H1 (cell line): ENCODE measurements around the gene TMEM185B. TPM values are rescaled to one million over a fixed set of nuclear protein-coding genes. Genes with fewer than 3 reads are reported as not detected.

Experiments used
- CEBPB ChIP-seq: IDR thresholded peaks from 2 replicates; pipeline ENCODE4 v1.6.1; 2012; ENCODE audit warnings: low read depth, low read length
- EGR1 ChIP-seq: IDR thresholded peaks from 2 replicates; pipeline ENCODE4 v1.6.1; 2011; ENCODE audit warnings: low read depth, low read length, borderline replicate concordance
- PHF8 ChIP-seq: fragments of 200-600 bp; sonication (generic); conservative IDR thresholded peaks from 2 replicates; pipeline ENCODE4 v1.7.1; 2012; ENCODE audit warnings: low read depth, mild to moderate bottlenecking, inconsistent platforms, low read length, moderate library complexity
- POLR2AphosphoS5 ChIP-seq: IDR thresholded peaks from 2 replicates; pipeline ENCODE4 v1.6.1; 2011; ENCODE audit warnings: low read depth, low read length
- SIX5 ChIP-seq: IDR thresholded peaks from 2 replicates; pipeline ENCODE4 v1.6.1; 2011; ENCODE audit warnings: mild to moderate bottlenecking, low read depth, low read length
- TCF12 ChIP-seq: IDR thresholded peaks from 2 replicates; pipeline ENCODE4 v1.6.1; 2011; ENCODE audit warnings: low read depth, mild to moderate bottlenecking, low read length
- polyA plus RNA-seq, 7 experiments: library from polyadenylated mRNA; depleted of rRNA in 3 of 7; stranded (reverse) in 5 of 7; unstranded in 2 of 7; fragments of >200 nt in 5 of 7; fragments of 200-250 nt in 2 of 7; gene quantifications; 1 replicate in 5 of 7; 2 replicates in 1 of 7; 4 replicates in 1 of 7; pipeline versions ENCODE4 v1.2.1 to v1.2.3, GENCODE V29; 2011 to 2013; ENCODE audit warnings: missing spikeins in 2 of 7, mixed read lengths in 2 of 7
- total RNA-seq: library from RNA; stranded (reverse); fragmentation: NEBNext Ultra II Directional; extraction: Animal tissue kit (Norgen Biotek cat#: 25700); gene quantifications from 2 replicates; pipeline ENCODE4 v1.2.1, GENCODE V29; 2021

Gene TMEM185B
- total and polyA plus RNA-seq, 2 of the 8 experiments (the other 6 are each of a cell fraction or from before 2014, with no cell fraction given) = 13.5 to 14.0 TPM

DNA sequence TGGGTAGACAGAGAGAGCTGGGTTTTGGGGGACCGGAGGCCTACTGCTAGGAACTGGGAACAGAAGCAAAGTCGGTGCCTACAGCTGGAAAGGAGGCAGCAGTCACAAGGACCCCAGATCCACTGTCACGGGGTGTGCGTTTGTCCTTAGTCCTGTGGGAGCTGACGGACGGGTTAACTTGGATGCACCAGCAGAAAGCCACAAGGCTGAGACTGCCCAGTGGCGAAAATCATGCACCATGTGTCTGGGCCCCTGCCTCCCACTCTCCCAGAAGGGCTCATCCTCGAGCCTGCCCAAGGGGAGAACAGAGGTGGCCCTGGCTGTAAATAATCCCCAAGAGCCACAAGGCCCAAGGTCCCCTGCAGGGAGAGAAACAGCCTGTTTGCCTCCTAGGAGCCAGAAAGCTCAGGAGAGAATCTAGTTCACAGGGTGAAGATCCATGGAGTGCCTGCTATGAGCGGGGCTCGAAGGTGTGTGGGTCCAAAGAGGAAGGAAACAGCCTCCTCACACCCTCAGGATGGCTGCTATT, 17.8 kb upstream of the TMEM185B start (continued):
- TF ChIP-seq TCF12 (no peak), CEBPB (no peak), POLR2AphosphoS5 (no peak), SIX5 (no peak), EGR1 (no peak), PHF8 (no peak)
